Left ventricle myocardium inferior (tissue), 1 donor: Measurements from ENCODE around the gene BPI. TPM values are rescaled to one million over a fixed set of nuclear protein-coding genes. Genes with fewer than 3 reads are reported as not detected.
A peak's percentile ranks its signal among the peaks of the same experiment; 100 is the strongest.

Source experiments
- DNase-seq: peaks from one replicate; pipeline ENCODE4 v3.0.0-alpha.2; 2020
- H3K27ac ChIP-seq: fragments of 200-600 bp; replicated peaks from 2 replicates; pipeline ENCODE4 v1.8.0; 2021
- H3K27me3 ChIP-seq: fragments of 200-600 bp; 2 replicates; pipeline ENCODE4 v1.8.0; 2021; ENCODE audit warnings: low read depth
- H3K36me3 ChIP-seq: fragments of 200-600 bp; 2 replicates; pipeline ENCODE4 v1.8.0; 2021
- H3K4me1 ChIP-seq: fragments of 200-600 bp; 2 replicates; pipeline ENCODE4 v1.8.0; 2021
- H3K4me3 ChIP-seq: fragments of 200-600 bp; 2 replicates; pipeline ENCODE4 v1.8.0; 2021; ENCODE audit warnings: mild to moderate bottlenecking, moderate library complexity
- H3K9me3 ChIP-seq: fragments of 200-600 bp; replicated peaks from 2 replicates; pipeline ENCODE4 v1.8.0; 2021
- intact Hi-C: fragments of 100-400 bp; cut with micrococcal nuclease; formaldehyde crosslinking; loops from one replicate; pipeline ENCODE4 v1.11.0; 2022
- total RNA-seq: library from RNA; stranded (reverse); fragmentation: NEBNext Ultra II Directional; extraction: Animal tissue kit (Norgen Biotek cat#: 25700); gene quantifications from one replicate; pipeline ENCODE4 v1.2.1, GENCODE V29; 2021
- TF ChIP-seq, protein P1 (sequence below): fragments of 200-600 bp; IDR thresholded peaks from 2 replicates; pipeline ENCODE4 v1.8.0; 2021; ENCODE audit warnings: antibody characterized with exemption, mild to moderate bottlenecking, borderline replicate concordance
- donor health status: DM: no; HTN: yes; CAD: no; lungs with severe emphysema.

The BPI gene
- total RNA-seq, 1 donor from 2014 or later: not detected

- peaks cover 20% of the 10 kb centered on the region for H3K27me3 ChIP-seq
- TF ChIP-seq, protein P1, sequence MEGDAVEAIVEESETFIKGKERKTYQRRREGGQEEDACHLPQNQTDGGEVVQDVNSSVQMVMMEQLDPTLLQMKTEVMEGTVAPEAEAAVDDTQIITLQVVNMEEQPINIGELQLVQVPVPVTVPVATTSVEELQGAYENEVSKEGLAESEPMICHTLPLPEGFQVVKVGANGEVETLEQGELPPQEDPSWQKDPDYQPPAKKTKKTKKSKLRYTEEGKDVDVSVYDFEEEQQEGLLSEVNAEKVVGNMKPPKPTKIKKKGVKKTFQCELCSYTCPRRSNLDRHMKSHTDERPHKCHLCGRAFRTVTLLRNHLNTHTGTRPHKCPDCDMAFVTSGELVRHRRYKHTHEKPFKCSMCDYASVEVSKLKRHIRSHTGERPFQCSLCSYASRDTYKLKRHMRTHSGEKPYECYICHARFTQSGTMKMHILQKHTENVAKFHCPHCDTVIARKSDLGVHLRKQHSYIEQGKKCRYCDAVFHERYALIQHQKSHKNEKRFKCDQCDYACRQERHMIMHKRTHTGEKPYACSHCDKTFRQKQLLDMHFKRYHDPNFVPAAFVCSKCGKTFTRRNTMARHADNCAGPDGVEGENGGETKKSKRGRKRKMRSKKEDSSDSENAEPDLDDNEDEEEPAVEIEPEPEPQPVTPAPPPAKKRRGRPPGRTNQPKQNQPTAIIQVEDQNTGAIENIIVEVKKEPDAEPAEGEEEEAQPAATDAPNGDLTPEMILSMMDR: no peak
- intact Hi-C loops: no loop called here
- H3K9me3 ChIP-seq: no peaks in the 10 kb centered on the region
- DNase-seq: no peak
- no peak overlapping the region for H3K27ac ChIP-seq
- no peaks in the 10 kb centered on the region for H3K36me3 ChIP-seq
- H3K4me3 ChIP-seq: no peak overlapping the region
- peaks cover 9% of the 10 kb centered on the region for H3K4me1 ChIP-seq
These were observed 9.8 kb upstream of the BPI start for GRCh38 chr20:38294076-38294591.

DNA sequence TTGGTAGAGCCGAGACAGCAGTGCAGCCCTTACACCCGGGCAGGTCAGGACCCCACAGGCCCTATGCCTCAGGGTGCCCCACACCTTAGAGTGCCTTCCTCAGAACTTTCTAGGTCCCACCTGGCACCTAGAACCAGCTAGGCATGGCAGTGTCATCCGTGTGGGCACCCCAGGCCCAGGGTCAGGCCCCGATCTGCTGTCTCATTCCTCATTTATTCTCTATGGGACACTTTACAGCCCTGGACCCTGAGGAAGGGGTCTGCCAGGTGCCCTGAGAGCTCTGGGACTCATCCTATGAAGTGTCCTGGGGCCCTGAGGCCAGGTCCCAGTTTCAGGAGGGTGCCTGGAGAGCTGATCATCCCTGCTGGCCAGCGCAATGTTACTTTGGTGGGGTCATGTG is 8.1 kb upstream of the BPI start:
- Histone ChIP-seq H3K9me3 (no peaks in the 10 kb centered on the region), H3K4me1 (peaks cover 15% of the 10 kb centered on the region), H3K36me3 (no peaks in the 10 kb centered on the region), H3K27me3 (peaks cover 19% of the 10 kb centered on the region), H3K4me3 (no peak overlapping the region), H3K27ac (no peak overlapping the region)
- TF ChIP-seq, protein P1: no peak
- no peak for DNase-seq
- intact Hi-C loops: no loop called here

DNA sequence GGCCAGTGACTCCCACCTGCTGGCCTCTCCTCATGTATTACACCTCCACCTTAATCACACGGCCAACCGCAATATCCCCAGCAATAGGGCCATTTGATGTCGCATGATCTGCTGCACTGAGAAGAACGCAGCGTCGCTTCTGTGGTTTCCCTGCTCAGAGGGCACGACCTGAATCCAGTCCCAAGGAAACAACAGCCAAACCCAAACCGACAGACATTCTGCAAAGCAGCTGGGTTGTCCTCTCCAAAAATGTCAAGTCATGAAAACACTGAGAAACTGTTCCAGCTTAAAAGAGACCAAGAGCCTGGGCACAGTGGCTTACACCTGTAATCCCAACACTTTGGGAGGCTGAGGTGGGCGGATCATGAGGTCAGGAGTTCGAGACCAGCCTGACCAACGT is 7.5 kb upstream of the BPI start:
- intact Hi-C loops: no loop called here
- peaks cover 15% of the 10 kb centered on the region for H3K4me1 ChIP-seq
- TF ChIP-seq, protein P1: no peak
- no peak for DNase-seq
- peaks cover 14% of the 10 kb centered on the region for H3K27me3 ChIP-seq
- H3K9me3 ChIP-seq: no peaks in the 10 kb centered on the region
- H3K36me3 ChIP-seq: no peaks in the 10 kb centered on the region
- H3K27ac ChIP-seq: no peak overlapping the region
- H3K4me3 ChIP-seq: no peak overlapping the region

GRCh38 chr20:38297916-38298674 is 5.9 kb upstream of the BPI start:
- no peaks in the 10 kb centered on the region for H3K36me3 ChIP-seq
- H3K9me3 ChIP-seq: no peaks in the 10 kb centered on the region
- TF ChIP-seq, protein P1: no peak
- H3K4me1 ChIP-seq: peaks cover 15% of the 10 kb centered on the region
- peaks cover 18% of the 10 kb centered on the region for H3K27me3 ChIP-seq
- DNase-seq: no peak
- no peak overlapping the region for H3K4me3 ChIP-seq
- intact Hi-C loops: no loop called here
- H3K27ac ChIP-seq: peak overlapping the region; percentile 80

GRCh38 chr20:38298768-38299288 is 5.1 kb upstream of the BPI start:
- intact Hi-C loops: no loop called here
- TF ChIP-seq, protein P1: no peak
- DNase-seq: peak; percentile 79
- Histone ChIP-seq H3K27ac (peak overlapping the region; percentile 80), H3K4me3 (no peak overlapping the region), H3K36me3 (no peaks in the 10 kb centered on the region), H3K4me1 (peaks cover 15% of the 10 kb centered on the region), H3K27me3 (peaks cover 25% of the 10 kb centered on the region), H3K9me3 (no peaks in the 10 kb centered on the region)
